HEK293 (cell line): ENCODE data around the gene HS3ST6.

Source experiments
- CTCF ChIA-PET: fragments of 350-600 bp; formaldehyde crosslinking; extraction: SDS; loops from one replicate; lab custom pipeline; 2021; ENCODE audit warnings: antibody characterized with exemption; lab: Yijun Ruan, JAX
- POLR2A ChIA-PET: fragments of 300-600 bp; formaldehyde crosslinking; extraction: SDS; loops from one replicate; lab custom pipeline; 2020; ENCODE audit warnings: antibody characterized with exemption, inconsistent platforms; lab: Yijun Ruan, JAX
- H3K27ac ChIP-seq: fragments of 200-500 bp; sonication (Bioruptor generic); 2 replicates; pipeline ENCODE4 v1.5.1; 2014; ENCODE audit warnings: low read depth, low read length, control low read depth, inconsistent platforms; ENCODE audit errors: extremely low read depth
- H3K36me3 ChIP-seq, 2 experiments: fragments of 200-500 bp in 1 of 2; sonication (Bioruptor generic) in 1 of 2; 1 replicate in 1 of 2; 2 replicates in 1 of 2; pipeline ENCODE4 v1.5.1; 2014 to 2017; ENCODE audit warnings: inconsistent platforms in 2 of 2, low read length in 2 of 2; ENCODE audit not compliant: control insufficient read depth in 2 of 2, insufficient read depth in 1 of 2
- H3K4me1 ChIP-seq: fragments of 200-500 bp; sonication (Bioruptor generic); 2 replicates; pipeline ENCODE4 v1.5.1; 2014; ENCODE audit warnings: mild to moderate bottlenecking, low read length, inconsistent platforms; ENCODE audit not compliant: control insufficient read depth, insufficient read depth
- H3K4me3 ChIP-seq: 2 replicates; pipeline ENCODE4 v1.5.1; 2011; ENCODE audit warnings: low read depth, mild to moderate bottlenecking, control low read depth, low read length, moderate library complexity
- H3K9me3 ChIP-seq: fragments of 200-500 bp; sonication (Bioruptor generic); 2 replicates; pipeline ENCODE4 v1.5.1; 2014; ENCODE audit warnings: low read depth, low read length, inconsistent platforms; ENCODE audit not compliant: control insufficient read depth, insufficient read depth
- KLF9 ChIP-seq: fragments of 450-650 bp; formaldehyde crosslinking; IDR thresholded peaks from 2 replicates; pipeline ENCODE4 v1.5.1; 2016; ENCODE audit warnings: missing biosample characterization, missing genetic modification characterization, low read depth
- REST ChIP-seq: fragments of 450-650 bp; formaldehyde crosslinking; IDR thresholded peaks from 2 replicates; pipeline ENCODE4 v1.5.1; 2016; ENCODE audit warnings: missing biosample characterization, missing genetic modification characterization
- TCF7L2 ChIP-seq: IDR thresholded peaks from 2 replicates; pipeline ENCODE4 v1.6.1; 2011; ENCODE audit warnings: low read depth, mild to moderate bottlenecking, inconsistent platforms, low read length, moderate library complexity, borderline replicate concordance
- YY1 ChIP-seq: fragments of 450-650 bp; formaldehyde crosslinking; IDR thresholded peaks from 2 replicates; pipeline ENCODE4 v1.5.1; 2018; ENCODE audit warnings: missing biosample characterization, missing genetic modification characterization
- ZBTB26 ChIP-seq: fragments of 450-650 bp; formaldehyde crosslinking; optimal IDR thresholded peaks from 2 replicates; pipeline ENCODE3; 2016; ENCODE audit warnings: missing biosample characterization, mild to moderate bottlenecking, missing genetic modification characterization
- ZNF174 ChIP-seq: fragments of 450-650 bp; formaldehyde crosslinking; IDR thresholded peaks from 2 replicates; pipeline ENCODE4 v1.5.0; 2017; ENCODE audit warnings: missing biosample characterization, mild to moderate bottlenecking, missing genetic modification characterization
- ZNF626 ChIP-seq: fragments of 450-650 bp; sonication (Bioruptor Pico); formaldehyde crosslinking; IDR thresholded peaks from 2 replicates; pipeline ENCODE4 v1.5.1; 2018; ENCODE audit warnings: missing biosample characterization, missing genetic modification characterization, inconsistent platforms
- ZNF701 ChIP-seq: fragments of 450-650 bp; formaldehyde crosslinking; IDR thresholded peaks from 2 replicates; pipeline ENCODE4 v1.5.1; 2016; ENCODE audit warnings: missing biosample characterization, missing genetic modification characterization
- ZSCAN4 ChIP-seq: fragments of 450-650 bp; formaldehyde crosslinking; IDR thresholded peaks from 2 replicates; pipeline ENCODE4 v1.5.1; 2017; ENCODE audit warnings: missing biosample characterization, missing genetic modification characterization
- TF ChIP-seq, protein P1 (sequence below): fragments of 450-650 bp; formaldehyde crosslinking; IDR thresholded peaks from 2 replicates; pipeline ENCODE4 v1.5.1; 2016; ENCODE audit warnings: missing biosample characterization, missing genetic modification characterization, borderline replicate concordance
- TF ChIP-seq, protein P2 (sequence below): fragments of 450-650 bp; formaldehyde crosslinking; IDR thresholded peaks from 2 replicates; pipeline ENCODE4 v1.5.1; 2016; ENCODE audit warnings: missing biosample characterization, missing genetic modification characterization
- TF ChIP-seq, protein P3 (sequence below): fragments of 450-650 bp; formaldehyde crosslinking; IDR thresholded peaks from 2 replicates; pipeline ENCODE4 v1.5.1; 2016; ENCODE audit warnings: missing biosample characterization, missing genetic modification characterization
- TF ChIP-seq, protein P4 (sequence below): fragments of 450-650 bp; formaldehyde crosslinking; conservative IDR thresholded peaks from 2 replicates; pipeline ENCODE4 v1.5.1; 2016; ENCODE audit warnings: low read depth, missing biosample characterization, missing genetic modification characterization

The HS3ST6 gene

GRCh38 chr16:1899641-1900451 lies 18.4 kb downstream of the HS3ST6 start:
- ChIA-PET POLR2A (no interaction called here), CTCF (interaction anchor here (0.7 to 1.5 kb wide), 4 partner anchors 19 to 81 kb away, joined by 3 to 5 read pairs (median 4); no protein-coding TSS in a partner anchor)
- Histone ChIP-seq H3K4me3 (no peak overlapping the region), H3K27ac (no peak overlapping the region), H3K9me3 (no peaks in the 10 kb centered on the region), H3K4me1 (no peaks in the 10 kb centered on the region), H3K36me3 (no peaks in the 10 kb centered on the region)
- TF ChIP-seq, protein P1, sequence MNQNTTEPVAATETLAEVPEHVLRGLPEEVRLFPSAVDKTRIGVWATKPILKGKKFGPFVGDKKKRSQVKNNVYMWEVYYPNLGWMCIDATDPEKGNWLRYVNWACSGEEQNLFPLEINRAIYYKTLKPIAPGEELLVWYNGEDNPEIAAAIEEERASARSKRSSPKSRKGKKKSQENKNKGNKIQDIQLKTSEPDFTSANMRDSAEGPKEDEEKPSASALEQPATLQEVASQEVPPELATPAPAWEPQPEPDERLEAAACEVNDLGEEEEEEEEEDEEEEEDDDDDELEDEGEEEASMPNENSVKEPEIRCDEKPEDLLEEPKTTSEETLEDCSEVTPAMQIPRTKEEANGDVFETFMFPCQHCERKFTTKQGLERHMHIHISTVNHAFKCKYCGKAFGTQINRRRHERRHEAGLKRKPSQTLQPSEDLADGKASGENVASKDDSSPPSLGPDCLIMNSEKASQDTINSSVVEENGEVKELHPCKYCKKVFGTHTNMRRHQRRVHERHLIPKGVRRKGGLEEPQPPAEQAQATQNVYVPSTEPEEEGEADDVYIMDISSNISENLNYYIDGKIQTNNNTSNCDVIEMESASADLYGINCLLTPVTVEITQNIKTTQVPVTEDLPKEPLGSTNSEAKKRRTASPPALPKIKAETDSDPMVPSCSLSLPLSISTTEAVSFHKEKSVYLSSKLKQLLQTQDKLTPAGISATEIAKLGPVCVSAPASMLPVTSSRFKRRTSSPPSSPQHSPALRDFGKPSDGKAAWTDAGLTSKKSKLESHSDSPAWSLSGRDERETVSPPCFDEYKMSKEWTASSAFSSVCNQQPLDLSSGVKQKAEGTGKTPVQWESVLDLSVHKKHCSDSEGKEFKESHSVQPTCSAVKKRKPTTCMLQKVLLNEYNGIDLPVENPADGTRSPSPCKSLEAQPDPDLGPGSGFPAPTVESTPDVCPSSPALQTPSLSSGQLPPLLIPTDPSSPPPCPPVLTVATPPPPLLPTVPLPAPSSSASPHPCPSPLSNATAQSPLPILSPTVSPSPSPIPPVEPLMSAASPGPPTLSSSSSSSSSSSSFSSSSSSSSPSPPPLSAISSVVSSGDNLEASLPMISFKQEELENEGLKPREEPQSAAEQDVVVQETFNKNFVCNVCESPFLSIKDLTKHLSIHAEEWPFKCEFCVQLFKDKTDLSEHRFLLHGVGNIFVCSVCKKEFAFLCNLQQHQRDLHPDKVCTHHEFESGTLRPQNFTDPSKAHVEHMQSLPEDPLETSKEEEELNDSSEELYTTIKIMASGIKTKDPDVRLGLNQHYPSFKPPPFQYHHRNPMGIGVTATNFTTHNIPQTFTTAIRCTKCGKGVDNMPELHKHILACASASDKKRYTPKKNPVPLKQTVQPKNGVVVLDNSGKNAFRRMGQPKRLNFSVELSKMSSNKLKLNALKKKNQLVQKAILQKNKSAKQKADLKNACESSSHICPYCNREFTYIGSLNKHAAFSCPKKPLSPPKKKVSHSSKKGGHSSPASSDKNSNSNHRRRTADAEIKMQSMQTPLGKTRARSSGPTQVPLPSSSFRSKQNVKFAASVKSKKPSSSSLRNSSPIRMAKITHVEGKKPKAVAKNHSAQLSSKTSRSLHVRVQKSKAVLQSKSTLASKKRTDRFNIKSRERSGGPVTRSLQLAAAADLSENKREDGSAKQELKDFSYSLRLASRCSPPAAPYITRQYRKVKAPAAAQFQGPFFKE (tag by site-specific recombination), result no peak
- no peak for TF ChIP-seq TCF7L2
- no peak for TF ChIP-seq YY1
- TF ChIP-seq KLF9, result no peak
- TF ChIP-seq, protein P2, sequence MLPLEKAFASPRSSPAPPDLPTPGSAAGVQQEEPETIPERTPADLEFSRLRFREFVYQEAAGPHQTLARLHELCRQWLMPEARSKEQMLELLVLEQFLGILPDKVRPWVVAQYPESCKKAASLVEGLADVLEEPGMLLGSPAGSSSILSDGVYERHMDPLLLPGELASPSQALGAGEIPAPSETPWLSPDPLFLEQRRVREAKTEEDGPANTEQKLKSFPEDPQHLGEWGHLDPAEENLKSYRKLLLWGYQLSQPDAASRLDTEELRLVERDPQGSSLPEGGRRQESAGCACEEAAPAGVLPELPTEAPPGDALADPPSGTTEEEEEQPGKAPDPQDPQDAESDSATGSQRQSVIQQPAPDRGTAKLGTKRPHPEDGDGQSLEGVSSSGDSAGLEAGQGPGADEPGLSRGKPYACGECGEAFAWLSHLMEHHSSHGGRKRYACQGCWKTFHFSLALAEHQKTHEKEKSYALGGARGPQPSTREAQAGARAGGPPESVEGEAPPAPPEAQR (tag by site-specific recombination), result no peak
- TF ChIP-seq, protein P3, sequence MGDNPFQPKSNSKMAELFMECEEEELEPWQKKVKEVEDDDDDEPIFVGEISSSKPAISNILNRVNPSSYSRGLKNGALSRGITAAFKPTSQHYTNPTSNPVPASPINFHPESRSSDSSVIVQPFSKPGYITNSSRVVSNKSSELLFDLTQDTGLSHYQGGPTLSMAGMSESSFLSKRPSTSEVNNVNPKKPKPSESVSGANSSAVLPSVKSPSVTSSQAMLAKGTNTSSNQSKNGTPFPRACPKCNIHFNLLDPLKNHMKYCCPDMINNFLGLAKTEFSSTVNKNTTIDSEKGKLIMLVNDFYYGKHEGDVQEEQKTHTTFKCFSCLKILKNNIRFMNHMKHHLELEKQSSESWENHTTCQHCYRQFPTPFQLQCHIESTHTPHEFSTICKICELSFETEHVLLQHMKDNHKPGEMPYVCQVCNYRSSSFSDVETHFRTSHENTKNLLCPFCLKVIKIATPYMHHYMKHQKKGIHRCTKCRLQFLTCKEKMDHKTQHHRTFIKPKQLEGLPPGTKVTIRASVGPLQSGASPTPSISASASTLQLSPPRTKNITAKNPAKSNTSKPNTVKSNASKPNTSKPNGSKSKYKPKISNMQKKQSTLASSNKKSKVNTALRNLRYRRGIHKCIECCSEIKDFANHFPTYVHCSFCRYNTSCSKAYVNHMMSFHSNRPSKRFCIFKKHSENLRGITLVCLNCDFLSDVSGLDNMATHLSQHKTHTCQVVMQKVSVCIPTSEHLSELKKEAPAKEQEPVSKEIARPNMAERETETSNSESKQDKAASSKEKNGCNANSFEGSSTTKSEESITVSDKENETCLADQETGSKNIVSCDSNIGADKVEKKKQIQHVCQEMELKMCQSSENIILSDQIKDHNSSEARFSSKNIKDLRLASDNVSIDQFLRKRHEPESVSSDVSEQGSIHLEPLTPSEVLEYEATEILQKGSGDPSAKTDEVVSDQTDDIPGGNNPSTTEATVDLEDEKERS (tag by site-specific recombination), result no peak
- TF ChIP-seq, protein P4, sequence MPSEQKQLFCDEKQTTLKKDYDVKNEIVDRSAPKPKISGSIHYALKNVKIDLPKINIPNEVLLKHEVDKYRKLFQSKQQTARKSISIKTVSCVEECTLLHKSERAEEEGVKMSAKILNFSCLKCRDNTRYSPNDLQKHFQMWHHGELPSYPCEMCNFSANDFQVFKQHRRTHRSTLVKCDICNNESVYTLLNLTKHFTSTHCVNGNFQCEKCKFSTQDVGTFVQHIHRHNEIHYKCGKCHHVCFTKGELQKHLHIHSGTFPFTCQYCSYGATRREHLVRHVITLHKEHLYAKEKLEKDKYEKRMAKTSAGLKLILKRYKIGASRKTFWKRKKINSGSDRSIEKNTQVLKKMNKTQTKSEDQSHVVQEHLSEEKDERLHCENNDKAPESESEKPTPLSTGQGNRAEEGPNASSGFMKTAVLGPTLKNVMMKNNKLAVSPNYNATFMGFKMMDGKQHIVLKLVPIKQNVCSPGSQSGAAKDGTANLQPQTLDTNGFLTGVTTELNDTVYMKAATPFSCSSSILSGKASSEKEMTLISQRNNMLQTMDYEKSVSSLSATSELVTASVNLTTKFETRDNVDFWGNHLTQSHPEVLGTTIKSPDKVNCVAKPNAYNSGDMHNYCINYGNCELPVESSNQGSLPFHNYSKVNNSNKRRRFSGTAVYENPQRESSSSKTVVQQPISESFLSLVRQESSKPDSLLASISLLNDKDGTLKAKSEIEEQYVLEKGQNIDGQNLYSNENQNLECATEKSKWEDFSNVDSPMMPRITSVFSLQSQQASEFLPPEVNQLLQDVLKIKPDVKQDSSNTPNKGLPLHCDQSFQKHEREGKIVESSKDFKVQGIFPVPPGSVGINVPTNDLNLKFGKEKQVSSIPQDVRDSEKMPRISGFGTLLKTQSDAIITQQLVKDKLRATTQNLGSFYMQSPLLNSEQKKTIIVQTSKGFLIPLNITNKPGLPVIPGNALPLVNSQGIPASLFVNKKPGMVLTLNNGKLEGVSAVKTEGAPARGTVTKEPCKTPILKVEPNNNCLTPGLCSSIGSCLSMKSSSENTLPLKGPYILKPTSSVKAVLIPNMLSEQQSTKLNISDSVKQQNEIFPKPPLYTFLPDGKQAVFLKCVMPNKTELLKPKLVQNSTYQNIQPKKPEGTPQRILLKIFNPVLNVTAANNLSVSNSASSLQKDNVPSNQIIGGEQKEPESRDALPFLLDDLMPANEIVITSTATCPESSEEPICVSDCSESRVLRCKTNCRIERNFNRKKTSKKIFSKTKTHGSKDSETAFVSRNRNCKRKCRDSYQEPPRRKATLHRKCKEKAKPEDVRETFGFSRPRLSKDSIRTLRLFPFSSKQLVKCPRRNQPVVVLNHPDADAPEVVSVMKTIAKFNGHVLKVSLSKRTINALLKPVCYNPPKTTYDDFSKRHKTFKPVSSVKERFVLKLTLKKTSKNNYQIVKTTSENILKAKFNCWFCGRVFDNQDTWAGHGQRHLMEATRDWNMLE (tag by site-specific recombination), result no peak
- no peak for TF ChIP-seq ZBTB26 (tag by site-specific recombination)
- no peak for TF ChIP-seq REST
- TF ChIP-seq ZNF701 (tag by site-specific recombination), result no peak
- TF ChIP-seq ZSCAN4 (tag by site-specific recombination), result no peak
- no peak for TF ChIP-seq ZNF174 (tag by site-specific recombination)
- no peak for TF ChIP-seq ZNF626 (tag by site-specific recombination)
